Neural cell (in vitro differentiated cells): Measurements from ENCODE around the gene PCYT1A. TPM values are rescaled to one million over a fixed set of nuclear protein-coding genes. Genes with fewer than 3 reads are reported as not detected.

ENCODE experiments used
- H2AFZ ChIP-seq: fragments of 200-600, 300-800 bp; sonication (generic), shearing (Covaris generic); 2 replicates; pipeline ENCODE4 v1.6.0; 2014; ENCODE audit warnings: low read depth, mild to moderate bottlenecking, antibody characterized with exemption, low read length, moderate library complexity
- H3F3A ChIP-seq: fragments of 200-600 bp; shearing (Covaris generic); 2 replicates; pipeline ENCODE4 v1.6.1; 2016; ENCODE audit warnings: mild to moderate bottlenecking, moderate library complexity, mixed read lengths, antibody characterized with exemption, low read length; ENCODE audit not compliant: insufficient read depth, poor library complexity, severe bottlenecking
- H3K27ac ChIP-seq: fragments of 200-600, 300-800 bp; sonication (generic), shearing (Covaris generic); 2 replicates; pipeline ENCODE4 v1.5.1; 2014; ENCODE audit warnings: mild to moderate bottlenecking, low read length, moderate library complexity
- H3K27me3 ChIP-seq: fragments of 300-800, 200-600 bp; sonication (generic), shearing (Covaris generic); 2 replicates; pipeline ENCODE4 v1.6.0; 2014; ENCODE audit warnings: mild to moderate bottlenecking, low read depth, low read length, moderate library complexity; ENCODE audit not compliant: insufficient read depth
- H3K36me3 ChIP-seq: fragments of 300-800, 200-600 bp; sonication (generic), shearing (Covaris generic); 2 replicates; pipeline ENCODE4 v1.5.1; 2014; ENCODE audit warnings: mild to moderate bottlenecking, antibody characterized with exemption, low read length, moderate library complexity; ENCODE audit not compliant: insufficient read depth
- H3K4me2 ChIP-seq: fragments of 300-800, 200-600 bp; sonication (generic), shearing (Covaris generic); 2 replicates; pipeline ENCODE4 v1.6.0; 2014; ENCODE audit warnings: mild to moderate bottlenecking, low read length
- H3K4me3 ChIP-seq: fragments of 300-800, 200-600 bp; sonication (generic), shearing (Covaris generic); 2 replicates; pipeline ENCODE4 v1.5.1; 2014; ENCODE audit warnings: mild to moderate bottlenecking, low read length, moderate library complexity
- H3K79me2 ChIP-seq: fragments of 200-600 bp; shearing (Covaris generic); replicated peaks from 2 replicates; pipeline ENCODE4 v1.6.0; 2014; ENCODE audit warnings: mild to moderate bottlenecking, low read length, moderate library complexity; ENCODE audit not compliant: insufficient read depth
- H3K9ac ChIP-seq: fragments of 300-800, 200-600 bp; sonication (generic), shearing (Covaris generic); 2 replicates; pipeline ENCODE4 v1.6.1; 2016; ENCODE audit warnings: mild to moderate bottlenecking, low read length, mixed read lengths
- H3K9me2 ChIP-seq: fragments of 200-600 bp; shearing (Covaris generic); 2 replicates; pipeline ENCODE4 v1.6.1; 2016; ENCODE audit warnings: mild to moderate bottlenecking, low read length, mixed read lengths; ENCODE audit not compliant: insufficient read depth
- H3K9me3 ChIP-seq: fragments of 200-600, 300-800 bp; sonication (generic), shearing (Covaris generic); 2 replicates; pipeline ENCODE4 v1.6.1; 2016; ENCODE audit warnings: mild to moderate bottlenecking, mixed run types, low read length, moderate library complexity, mixed read lengths
- H4K20me1 ChIP-seq: fragments of 200-600 bp; shearing (Covaris generic); 2 replicates; pipeline ENCODE4 v1.6.1; 2016; ENCODE audit warnings: mild to moderate bottlenecking, mixed run types; ENCODE audit not compliant: insufficient read depth
- EP300 ChIP-seq: fragments of 450-650 bp; conservative IDR thresholded peaks from 2 replicates; pipeline ENCODE4 v1.6.1; 2014; ENCODE audit warnings: antibody characterized with exemption, mild to moderate bottlenecking, moderate library complexity; ENCODE audit not compliant: poor library complexity, severe bottlenecking
- EZH2 ChIP-seq: fragments of 200-600, 300-800 bp; shearing (Covaris generic), sonication (generic); IDR thresholded peaks from 2 replicates; pipeline ENCODE4 v1.6.1; 2014; ENCODE audit warnings: antibody characterized with exemption, low read length, borderline replicate concordance, mild to moderate bottlenecking; ENCODE audit not compliant: insufficient read depth, poor library complexity, severe bottlenecking
- MXI1 ChIP-seq: fragments of 450-650 bp; conservative IDR thresholded peaks from 2 replicates; pipeline ENCODE4 v1.6.1; 2014; ENCODE audit warnings: antibody characterized with exemption, mild to moderate bottlenecking; ENCODE audit not compliant: poor library complexity, severe bottlenecking
- POLR2AphosphoS5 ChIP-seq: IDR thresholded peaks from 2 replicates; pipeline ENCODE4 v1.6.1; 2012
- RAD21 ChIP-seq: fragments of 450-650 bp; conservative IDR thresholded peaks from 2 replicates; pipeline ENCODE4 v1.6.1; 2014; ENCODE audit warnings: antibody characterized with exemption, mild to moderate bottlenecking, moderate library complexity
- SMC3 ChIP-seq: fragments of 450-650 bp; conservative IDR thresholded peaks from 2 replicates; pipeline ENCODE4 v1.6.1; 2014; ENCODE audit warnings: antibody characterized with exemption, mild to moderate bottlenecking, moderate library complexity; ENCODE audit not compliant: poor library complexity
- TAF1 ChIP-seq: IDR thresholded peaks from 2 replicates; pipeline ENCODE4 v1.6.1; 2012; ENCODE audit warnings: low read depth
- polyA plus RNA-seq: library from polyadenylated mRNA; depleted of rRNA; stranded (reverse); fragments of >200 nt; gene quantifications from 2 replicates; pipeline ENCODE4 v1.2.3, GENCODE V29; 2014
- TF ChIP-seq, protein P1 (sequence below): fragments of 450-650 bp; IDR thresholded peaks from 2 replicates; pipeline ENCODE4 v1.5.1; 2014; ENCODE audit warnings: antibody characterized with exemption, mild to moderate bottlenecking, moderate library complexity; ENCODE audit not compliant: poor library complexity, severe bottlenecking
- TF ChIP-seq, protein P2 (sequence below): IDR thresholded peaks from 2 replicates; pipeline ENCODE4 v1.6.1; 2012; ENCODE audit warnings: borderline replicate concordance

PCYT1A gene
- polyA plus RNA-seq, 1 donor from 2014 or later = 21.7 TPM

DNA sequence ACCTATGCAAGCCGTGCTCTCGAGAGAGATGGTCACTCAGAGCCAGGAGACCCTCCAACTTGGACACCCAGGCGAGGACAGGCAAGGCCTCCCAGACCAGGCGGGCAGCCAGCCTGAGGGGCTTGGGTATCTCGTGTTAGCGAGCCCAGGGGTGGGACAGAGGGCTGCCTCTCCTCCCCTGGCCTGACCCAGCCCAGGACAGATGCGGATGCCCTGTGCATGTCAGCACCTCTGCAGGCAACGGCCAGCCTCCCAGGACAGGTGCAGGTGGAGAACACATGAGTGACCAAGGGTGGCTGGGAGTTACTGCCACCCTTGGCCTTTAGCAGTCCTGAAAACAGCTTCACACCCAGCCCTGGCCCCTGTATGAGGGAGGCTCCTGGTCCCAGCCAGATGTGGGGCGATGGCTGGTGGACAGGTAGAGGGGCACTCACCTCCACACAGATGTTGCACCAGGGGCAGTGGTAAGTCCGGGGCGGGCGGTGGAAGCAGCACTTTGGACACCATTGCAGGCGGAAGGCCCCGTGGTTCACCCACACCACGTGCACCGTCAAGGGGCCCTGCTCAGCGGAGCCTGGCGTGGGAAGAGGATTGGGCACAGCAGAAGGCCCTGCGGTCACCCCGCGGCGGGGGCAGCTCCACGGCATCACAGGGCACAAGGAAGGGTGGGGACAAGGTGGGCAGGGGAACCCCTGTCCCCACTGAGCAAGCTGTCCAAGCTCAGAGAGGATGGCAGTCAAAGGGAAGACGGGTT lies 78.4 kb downstream of the PCYT1A start:
- Histone ChIP-seq H3K27me3 (no peaks in the 10 kb centered on the region), H3K27ac (no peak overlapping the region), H3K9ac (no peak overlapping the region), H3K4me2 (no peak overlapping the region), H3K9me3 (no peaks in the 10 kb centered on the region), H3K4me3 (no peak overlapping the region), H3K9me2 (no peaks in the 10 kb centered on the region), H3F3A (no peaks in the 10 kb centered on the region), H4K20me1 (no peaks in the 10 kb centered on the region), H3K36me3 (no peaks in the 10 kb centered on the region), H2AFZ (no peak overlapping the region), H3K79me2 (no peaks in the 10 kb centered on the region)
- TF ChIP-seq EP300 (no peak), RAD21 (no peak), POLR2AphosphoS5 (no peak), MXI1 (no peak), TAF1 (no peak), EZH2 (no peak), SMC3 (no peak)
- TF ChIP-seq, protein P1, sequence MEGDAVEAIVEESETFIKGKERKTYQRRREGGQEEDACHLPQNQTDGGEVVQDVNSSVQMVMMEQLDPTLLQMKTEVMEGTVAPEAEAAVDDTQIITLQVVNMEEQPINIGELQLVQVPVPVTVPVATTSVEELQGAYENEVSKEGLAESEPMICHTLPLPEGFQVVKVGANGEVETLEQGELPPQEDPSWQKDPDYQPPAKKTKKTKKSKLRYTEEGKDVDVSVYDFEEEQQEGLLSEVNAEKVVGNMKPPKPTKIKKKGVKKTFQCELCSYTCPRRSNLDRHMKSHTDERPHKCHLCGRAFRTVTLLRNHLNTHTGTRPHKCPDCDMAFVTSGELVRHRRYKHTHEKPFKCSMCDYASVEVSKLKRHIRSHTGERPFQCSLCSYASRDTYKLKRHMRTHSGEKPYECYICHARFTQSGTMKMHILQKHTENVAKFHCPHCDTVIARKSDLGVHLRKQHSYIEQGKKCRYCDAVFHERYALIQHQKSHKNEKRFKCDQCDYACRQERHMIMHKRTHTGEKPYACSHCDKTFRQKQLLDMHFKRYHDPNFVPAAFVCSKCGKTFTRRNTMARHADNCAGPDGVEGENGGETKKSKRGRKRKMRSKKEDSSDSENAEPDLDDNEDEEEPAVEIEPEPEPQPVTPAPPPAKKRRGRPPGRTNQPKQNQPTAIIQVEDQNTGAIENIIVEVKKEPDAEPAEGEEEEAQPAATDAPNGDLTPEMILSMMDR = no peak
- TF ChIP-seq, protein P2, sequence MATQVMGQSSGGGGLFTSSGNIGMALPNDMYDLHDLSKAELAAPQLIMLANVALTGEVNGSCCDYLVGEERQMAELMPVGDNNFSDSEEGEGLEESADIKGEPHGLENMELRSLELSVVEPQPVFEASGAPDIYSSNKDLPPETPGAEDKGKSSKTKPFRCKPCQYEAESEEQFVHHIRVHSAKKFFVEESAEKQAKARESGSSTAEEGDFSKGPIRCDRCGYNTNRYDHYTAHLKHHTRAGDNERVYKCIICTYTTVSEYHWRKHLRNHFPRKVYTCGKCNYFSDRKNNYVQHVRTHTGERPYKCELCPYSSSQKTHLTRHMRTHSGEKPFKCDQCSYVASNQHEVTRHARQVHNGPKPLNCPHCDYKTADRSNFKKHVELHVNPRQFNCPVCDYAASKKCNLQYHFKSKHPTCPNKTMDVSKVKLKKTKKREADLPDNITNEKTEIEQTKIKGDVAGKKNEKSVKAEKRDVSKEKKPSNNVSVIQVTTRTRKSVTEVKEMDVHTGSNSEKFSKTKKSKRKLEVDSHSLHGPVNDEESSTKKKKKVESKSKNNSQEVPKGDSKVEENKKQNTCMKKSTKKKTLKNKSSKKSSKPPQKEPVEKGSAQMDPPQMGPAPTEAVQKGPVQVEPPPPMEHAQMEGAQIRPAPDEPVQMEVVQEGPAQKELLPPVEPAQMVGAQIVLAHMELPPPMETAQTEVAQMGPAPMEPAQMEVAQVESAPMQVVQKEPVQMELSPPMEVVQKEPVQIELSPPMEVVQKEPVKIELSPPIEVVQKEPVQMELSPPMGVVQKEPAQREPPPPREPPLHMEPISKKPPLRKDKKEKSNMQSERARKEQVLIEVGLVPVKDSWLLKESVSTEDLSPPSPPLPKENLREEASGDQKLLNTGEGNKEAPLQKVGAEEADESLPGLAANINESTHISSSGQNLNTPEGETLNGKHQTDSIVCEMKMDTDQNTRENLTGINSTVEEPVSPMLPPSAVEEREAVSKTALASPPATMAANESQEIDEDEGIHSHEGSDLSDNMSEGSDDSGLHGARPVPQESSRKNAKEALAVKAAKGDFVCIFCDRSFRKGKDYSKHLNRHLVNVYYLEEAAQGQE = no peak

DNA sequence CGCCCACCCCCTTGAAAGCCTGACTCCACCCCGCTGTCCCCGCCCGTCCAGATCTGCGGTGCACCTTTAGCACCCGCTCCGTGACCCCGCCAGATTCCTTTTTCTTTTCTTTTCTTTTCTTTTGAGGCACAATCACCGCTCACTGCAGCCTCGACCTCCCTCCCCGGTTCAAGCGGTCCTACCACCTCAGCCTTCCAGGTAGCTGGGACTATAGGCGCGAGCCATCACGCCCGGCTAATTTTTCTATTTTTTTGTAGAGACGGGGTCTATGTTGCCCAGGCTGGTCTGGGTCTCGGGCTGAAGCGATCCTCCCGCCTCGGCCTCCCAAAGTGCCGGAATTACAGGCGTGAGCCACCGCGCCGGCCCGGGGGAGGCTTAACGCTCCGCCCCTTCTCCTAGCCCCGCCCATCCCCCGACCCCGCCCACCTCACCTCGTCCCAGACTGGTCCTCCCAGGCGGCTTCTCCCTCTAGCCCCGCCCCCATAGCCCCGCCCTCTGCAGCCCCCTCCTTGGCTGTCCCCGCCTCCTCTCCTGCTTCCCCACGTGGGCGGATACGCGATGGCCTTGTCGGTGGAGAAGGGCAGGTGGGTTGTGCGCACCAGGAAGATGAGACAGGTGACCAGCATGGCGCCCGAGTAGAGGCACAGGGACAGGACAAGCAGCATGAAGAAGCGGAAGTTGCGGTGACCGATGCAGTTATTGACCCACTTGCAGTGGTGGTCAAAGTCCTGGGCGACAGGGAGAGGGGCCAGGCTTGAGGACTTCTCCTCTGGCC lies 79.5 kb downstream of the PCYT1A start:
- no peak overlapping the region for H3K9ac ChIP-seq
- no peaks in the 10 kb centered on the region for H3K27me3 ChIP-seq
- H3K79me2 ChIP-seq = no peaks in the 10 kb centered on the region
- no peaks in the 10 kb centered on the region for H3K36me3 ChIP-seq
- no peak overlapping the region for H3K4me3 ChIP-seq
- H3F3A ChIP-seq = no peaks in the 10 kb centered on the region
- H3K27ac ChIP-seq = no peak overlapping the region
- H3K9me2 ChIP-seq = no peaks in the 10 kb centered on the region
- H2AFZ ChIP-seq = no peak overlapping the region
- TF ChIP-seq RAD21 (no peak), SMC3 (no peak), EP300 (no peak), TAF1 (no peak), EZH2 (no peak), POLR2AphosphoS5 (no peak)
- TF ChIP-seq, protein P1 = no peak
- TF ChIP-seq, protein P2 = no peak
- H3K4me2 ChIP-seq = no peak overlapping the region
- H4K20me1 ChIP-seq = no peaks in the 10 kb centered on the region
- no peaks in the 10 kb centered on the region for H3K9me3 ChIP-seq
